Activated CD4-positive, CD25-positive, alpha-beta regulatory T cell treated with anti-CD3 and anti-CD28 coated beads, Interleukin-2, amount 50 U/mL, for 16 hours (primary cell): Measurements from ENCODE around the gene AQP7.
A peak's percentile ranks its signal among the peaks of the same experiment; 100 is the strongest.
"Not testable (repeated sequence)": the region's sequence is repeated elsewhere in the genome, so short reads cannot be mapped to it uniquely, and the experiment has no call there.

Experiments
- DNase-seq: peaks from one replicate; pipeline ENCODE4 v3.0.0-alpha.2; 2020; ENCODE audit warnings: low read depth, low spot score

AQP7 gene

DNA sequence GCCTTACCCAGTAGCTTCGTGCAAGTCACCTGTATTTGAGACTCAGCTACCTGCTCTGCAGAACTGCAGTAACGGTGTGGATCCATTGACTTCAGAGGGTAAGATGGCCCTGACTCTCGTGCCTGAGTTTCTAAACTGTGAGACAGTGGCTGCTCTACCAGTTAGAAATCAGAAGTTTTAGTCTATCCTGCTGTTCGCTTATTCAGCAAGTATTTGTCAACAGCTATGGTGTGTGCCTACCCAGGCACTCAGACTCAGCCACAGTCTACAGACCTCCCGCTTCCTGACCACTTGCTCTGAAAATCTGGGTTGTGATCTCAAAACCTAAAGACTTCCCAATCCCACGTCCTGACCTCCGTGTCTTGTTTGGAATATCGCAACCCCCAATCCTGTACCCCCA is 31.5 kb upstream of the AQP7 start:
- DNase-seq: no peak

DNA sequence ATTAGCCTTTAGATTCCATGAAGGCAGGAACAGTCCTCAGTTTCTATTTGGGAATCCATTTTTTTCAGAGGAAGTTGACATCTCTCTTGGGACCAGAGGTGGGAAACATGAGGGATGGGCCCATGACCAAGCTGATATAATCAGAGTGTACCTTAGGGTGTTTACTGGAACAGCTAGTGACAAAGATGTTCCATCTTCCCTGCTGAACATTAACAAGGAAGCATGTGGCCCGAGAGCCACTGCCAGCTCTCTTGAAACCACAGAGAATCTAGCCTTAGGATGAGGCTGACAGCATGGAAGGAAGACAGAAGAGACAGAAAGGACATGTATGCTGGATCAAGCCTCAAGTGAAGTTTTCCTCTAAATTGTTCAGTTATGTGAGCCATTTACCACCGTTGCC is 29.1 kb upstream of the AQP7 start:
- no peak for DNase-seq

DNA sequence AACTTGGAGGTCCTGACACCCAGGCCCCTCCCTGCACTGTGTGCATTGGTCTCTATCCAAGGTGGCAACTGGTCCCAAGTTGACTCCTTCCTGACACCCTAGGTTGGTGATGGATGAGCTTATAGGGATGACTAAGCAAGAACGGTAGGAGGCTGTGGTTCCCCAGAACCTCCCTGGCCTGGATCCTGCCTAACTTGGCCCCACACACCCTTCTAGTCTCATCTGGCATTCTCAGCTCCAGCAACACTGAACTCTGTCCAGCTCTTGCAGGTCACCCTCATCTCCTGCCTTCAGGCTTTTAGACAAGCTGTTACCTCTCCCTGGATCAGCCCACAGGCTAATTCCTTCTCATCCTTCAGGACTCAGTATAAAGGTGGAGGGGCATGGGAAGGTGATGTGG is 28.6 kb upstream of the AQP7 start:
- DNase-seq: no peak

GRCh38 chr9:33429256-33429985 is 27.1 kb upstream of the AQP7 start:
- no peak for DNase-seq

DNA sequence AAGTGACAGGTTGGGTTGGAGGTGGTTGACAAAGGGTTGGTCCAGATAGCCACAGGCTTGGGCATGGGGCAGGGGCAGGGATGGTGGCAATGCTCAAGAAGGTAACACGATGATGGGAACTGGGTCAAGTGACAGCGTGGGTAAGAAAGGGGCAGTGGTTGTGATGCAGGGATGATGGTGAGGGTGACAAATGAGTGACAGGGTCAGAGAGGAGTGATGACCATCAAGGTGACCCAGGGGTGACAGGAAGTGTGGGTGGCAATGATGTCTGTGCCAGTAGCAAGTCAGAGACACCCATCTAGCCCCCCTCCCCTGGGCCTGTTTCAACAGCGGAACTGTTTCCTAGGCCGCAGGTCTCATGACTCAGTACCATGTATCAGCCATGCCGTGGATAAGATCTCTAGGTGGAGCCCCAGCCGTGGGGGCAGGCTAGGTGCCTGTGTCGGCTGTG is 24.5 kb upstream of the AQP7 start:
- no peak for DNase-seq

DNA sequence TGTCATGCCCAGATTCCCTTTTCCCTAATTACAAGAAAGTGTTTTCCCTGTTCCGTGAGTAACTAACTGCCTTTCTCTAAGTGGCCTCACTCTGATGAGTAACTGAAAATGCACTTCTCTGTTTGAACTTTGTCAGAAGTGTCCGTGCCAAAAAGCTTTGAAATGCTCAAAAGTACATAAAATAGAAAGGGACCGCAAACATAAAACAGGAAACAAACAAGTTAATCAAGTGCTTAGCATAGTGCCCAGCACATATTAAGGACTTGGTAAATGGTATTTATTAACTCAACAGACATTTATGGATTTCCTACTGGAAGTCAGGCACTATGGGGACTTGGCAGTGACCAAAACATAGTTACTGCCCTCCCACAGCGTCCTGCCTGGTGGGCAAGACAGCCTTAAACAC is 22.8 kb upstream of the AQP7 start:
- DNase-seq: no peak

- not testable (repeated sequence) for DNase-seq
These were observed 22.1 kb upstream of the AQP7 start for GRCh38 chr9:33424492-33424891.

- DNase-seq: not testable (repeated sequence)
These were observed 21.7 kb upstream of the AQP7 start for GRCh38 chr9:33424043-33424442.

DNA sequence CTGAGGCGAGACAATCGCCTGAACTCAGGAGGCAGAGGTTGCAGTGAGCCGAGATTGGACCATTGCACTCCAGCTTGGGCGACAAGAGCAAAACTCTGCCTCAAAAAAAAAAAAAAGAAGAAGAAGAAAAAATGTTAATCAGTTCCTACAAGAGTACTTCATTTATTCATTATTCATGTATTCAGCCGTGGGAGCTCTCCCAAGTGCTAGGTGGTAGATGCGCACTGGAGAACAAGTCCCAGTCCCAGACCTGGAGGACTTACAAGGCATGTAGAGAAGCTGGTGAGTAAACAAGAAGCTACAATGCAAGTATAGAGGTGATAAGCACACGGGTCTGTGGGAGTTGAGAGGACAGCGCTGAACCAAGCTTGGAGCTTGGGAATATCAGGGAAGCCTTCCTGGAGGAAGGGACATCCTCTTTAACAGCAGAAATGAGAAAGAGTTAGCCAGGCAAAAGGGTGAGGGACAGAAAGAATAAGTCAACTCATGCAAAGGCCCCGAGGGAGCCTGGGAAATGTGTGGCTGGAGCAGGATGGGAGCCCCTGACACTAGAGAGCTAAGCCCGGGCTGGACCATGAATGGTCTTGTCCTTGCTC is 17.4 kb upstream of the AQP7 start:
- DNase-seq: no peak

DNA sequence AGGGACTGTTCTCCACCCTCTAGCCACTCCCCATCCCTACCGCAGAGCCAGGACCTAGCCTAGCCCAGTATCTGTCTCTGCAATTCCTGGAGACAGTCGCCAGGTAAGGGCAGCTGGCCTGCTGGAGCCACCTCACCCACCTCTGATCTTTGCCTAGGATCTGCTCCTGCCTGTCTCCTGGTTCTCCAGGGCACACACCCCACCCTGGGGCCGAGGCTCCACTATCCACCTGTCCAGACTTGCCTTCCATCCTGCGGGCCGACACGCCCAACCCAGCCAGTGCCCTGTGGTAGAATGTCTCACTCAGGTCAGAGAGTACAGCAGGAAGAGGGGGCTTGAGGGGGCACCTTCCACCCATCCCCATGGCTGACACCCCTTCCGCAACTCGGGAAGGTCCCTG is 15.7 kb upstream of the AQP7 start:
- DNase-seq: no peak

- DNase-seq: no peak
These were observed 14.6 kb upstream of the AQP7 start for GRCh38 chr9:33416996-33417395.

- peak; percentile 75 for DNase-seq
These were observed 13.2 kb upstream of the AQP7 start for GRCh38 chr9:33415501-33416038.

DNA sequence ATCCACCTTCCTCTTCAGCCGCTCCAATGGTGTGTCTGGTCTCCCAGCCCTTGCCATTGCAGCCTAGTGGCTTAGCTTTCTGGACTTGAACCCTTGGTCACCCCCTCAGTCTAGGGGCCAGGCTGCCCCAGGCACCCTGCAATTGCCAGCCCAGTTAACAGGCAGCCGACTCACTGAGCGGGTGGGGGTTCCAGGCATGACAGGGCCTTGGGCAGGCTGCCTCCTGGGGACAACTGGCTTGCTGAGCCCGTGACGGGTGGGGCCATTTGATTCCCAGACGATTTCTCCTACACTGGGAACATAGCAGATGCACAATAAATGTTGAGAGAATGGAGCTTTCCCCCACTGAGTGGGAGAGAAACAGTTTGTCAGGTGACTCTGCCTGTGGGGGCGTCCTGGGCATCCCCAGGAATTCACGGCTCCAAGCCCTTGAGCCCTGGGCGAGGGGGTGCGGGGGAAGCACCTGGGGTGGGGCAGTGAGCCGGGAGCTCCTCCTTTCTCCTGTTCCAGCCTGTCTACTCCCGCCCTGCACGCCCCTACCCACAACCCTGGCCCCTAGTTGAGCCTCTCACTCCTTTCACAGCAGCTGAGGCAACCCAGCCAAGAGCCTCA is 12.6 kb upstream of the AQP7 start:
- no peak for DNase-seq

DNA sequence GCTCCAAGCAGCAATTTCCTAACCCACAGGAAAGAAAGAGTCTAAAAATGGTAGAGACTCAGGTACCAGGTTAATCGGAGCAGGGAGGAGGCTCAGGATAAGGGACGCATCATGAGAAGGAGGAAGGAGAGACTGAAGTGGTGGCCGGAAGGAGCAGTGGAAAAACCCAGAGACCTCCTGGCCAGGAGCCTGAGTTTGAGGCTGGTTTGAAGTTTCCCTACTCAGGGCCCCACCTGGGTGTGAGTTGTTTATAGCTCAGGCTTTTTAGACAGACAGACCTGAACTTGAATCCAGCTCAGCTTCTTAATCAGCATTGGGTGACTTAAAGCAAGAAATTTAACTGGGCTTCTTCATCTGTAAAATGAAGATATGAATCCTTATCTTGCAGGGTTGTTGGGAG is 11.9 kb upstream of the AQP7 start:
- no peak for DNase-seq

GRCh38 chr9:33408087-33408486 is 5.7 kb upstream of the AQP7 start:
- no peak for DNase-seq

- DNase-seq: no peak
These were observed 4.7 kb upstream of the AQP7 start for GRCh38 chr9:33407061-33407460.

DNA sequence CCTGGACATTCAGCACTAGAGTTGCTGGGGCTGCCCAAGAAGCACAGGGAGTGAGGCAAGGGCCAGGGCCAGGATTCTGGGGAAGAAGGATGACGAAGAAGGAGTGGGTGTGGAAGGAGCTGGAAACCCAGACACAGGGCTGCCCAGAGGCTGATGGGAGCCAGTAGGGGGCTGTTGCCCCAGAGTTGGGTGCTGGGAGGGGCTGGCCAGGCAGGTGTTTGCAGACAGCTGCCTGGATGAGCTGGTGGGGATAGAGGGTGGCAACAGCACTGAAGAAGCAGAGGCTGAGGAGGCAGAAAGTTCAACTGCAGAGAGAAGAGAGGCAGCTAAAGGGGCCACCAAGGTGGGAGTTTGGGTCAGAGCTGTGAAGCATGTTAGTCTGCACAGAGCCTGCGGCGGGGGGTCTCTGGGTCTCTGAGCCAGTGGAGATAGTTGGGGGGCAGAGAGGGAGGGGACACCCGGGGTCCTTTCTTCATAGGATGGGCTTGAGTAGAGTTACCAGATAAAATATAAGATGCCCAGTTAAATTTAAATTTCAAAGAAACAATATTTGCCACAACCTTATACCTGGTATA is 2.5 kb upstream of the AQP7 start:
- DNase-seq: no peak

GRCh38 chr9:33403941-33404787 is 1.8 kb upstream of the AQP7 start:
- no peak for DNase-seq

DNA sequence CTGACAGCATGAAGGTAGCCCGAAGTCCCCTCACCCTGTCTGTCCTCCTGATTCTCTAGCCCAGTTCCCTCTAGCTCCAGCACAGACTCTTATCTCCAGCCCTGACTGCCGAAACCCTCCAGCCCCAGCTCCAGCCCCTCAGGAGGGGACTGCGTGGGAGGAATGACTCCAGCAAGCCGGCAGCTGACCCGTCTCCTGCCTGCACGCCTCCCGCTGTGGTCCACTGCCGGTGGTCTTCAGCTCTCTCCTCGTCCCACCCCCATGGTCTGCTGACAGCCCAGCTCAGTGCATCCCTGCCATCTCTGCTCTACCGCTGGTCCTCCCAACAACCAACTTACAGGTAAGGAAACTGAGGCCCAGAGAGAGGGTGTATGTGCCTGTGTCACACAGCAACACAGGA is 559 bp downstream of the AQP7 start:
- DNase-seq: not testable (repeated sequence)

DNA sequence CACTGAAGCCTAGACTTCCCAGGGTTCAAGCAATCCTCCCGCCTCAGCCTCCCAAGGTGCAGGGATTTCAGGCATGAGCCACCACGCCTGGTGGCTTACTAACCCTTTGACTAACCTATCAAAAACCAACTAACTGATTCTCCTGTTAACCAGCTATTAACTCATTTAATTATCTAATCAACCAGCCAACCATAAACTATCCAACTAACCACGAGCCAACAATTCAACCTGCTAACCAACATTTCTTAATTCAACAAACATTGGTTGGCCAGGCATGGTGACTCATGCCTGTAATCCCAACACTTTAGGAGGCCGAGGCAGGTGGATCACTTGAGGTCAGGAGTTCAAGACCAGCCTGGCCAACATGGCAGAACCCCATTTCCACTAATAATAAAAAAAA is 3.3 kb downstream of the AQP7 start:
- not testable (repeated sequence) for DNase-seq

- not testable (repeated sequence) for DNase-seq
These were observed 4.6 kb downstream of the AQP7 start for GRCh38 chr9:33397801-33398200.
